Panc1 (cell line): ENCODE measurements around the gene KIF26B. TPM values are rescaled to one million over a fixed set of nuclear protein-coding genes. Genes with fewer than 3 reads are reported as not detected.

ENCODE experiments used
- ATAC-seq: fragments of 200-7000 bp; cut with Tn5 transposase; 2 replicates; pipeline ENCODE4 v1.9.1; 2020; ENCODE audit warnings: mild to moderate bottlenecking, moderate library complexity
- BruUV-seq: library from RNA; stranded (reverse); fragments of 400-500 nt; replicated peaks from 2 replicates; lab custom pipeline; 2021; lab: Mats Ljungman, UMichigan
- CTCF ChIA-PET: fragments of 300-600 bp; sonication (Branson Sonifier 250); formaldehyde crosslinking; loops from one replicate; lab custom pipeline; 2022; ENCODE audit warnings: antibody characterized with exemption; lab: Charles Lee
- POLR2A ChIA-PET: fragments of 300-600 bp; sonication (Branson Sonifier 250); formaldehyde crosslinking; loops from one replicate; lab custom pipeline; 2022; ENCODE audit warnings: antibody characterized with exemption; lab: Charles Lee
- DNase-seq: peaks from one replicate; pipeline ENCODE4 v3.0.0-alpha.2; 2010; ENCODE audit warnings: low read depth, low spot score
- H3K27ac ChIP-seq: 2 replicates; pipeline ENCODE4 v1.5.1; 2011; ENCODE audit warnings: mild to moderate bottlenecking, low read length, inconsistent platforms
- H3K27me3 ChIP-seq: fragments of 200-500 bp; sonication (Bioruptor generic); 2 replicates; pipeline ENCODE4 v1.6.0; 2014; ENCODE audit warnings: low read length, inconsistent platforms; ENCODE audit not compliant: control insufficient read depth, insufficient read depth
- H3K36me3 ChIP-seq: fragments of 200-500 bp; sonication (Bioruptor generic); 2 replicates; pipeline ENCODE4 v1.5.1; 2014; ENCODE audit warnings: inconsistent platforms, mild to moderate bottlenecking, low read length, moderate library complexity; ENCODE audit not compliant: control insufficient read depth, insufficient read depth
- H3K4me1 ChIP-seq: 2 replicates; pipeline ENCODE4 v1.5.1; 2011; ENCODE audit warnings: inconsistent platforms, mild to moderate bottlenecking, low read length, moderate library complexity; ENCODE audit not compliant: control insufficient read depth, insufficient read depth
- H3K4me3 ChIP-seq, 2 experiments: 2 replicates each; pipeline ENCODE4 v1.5.1; 2011 to 2012; ENCODE audit warnings: low read depth in 2 of 2, low read length in 2 of 2, mild to moderate bottlenecking in 2 of 2, inconsistent platforms in 1 of 2, moderate library complexity in 1 of 2
- H3K9me3 ChIP-seq: fragments of 200-500 bp; sonication (Bioruptor generic); 2 replicates; pipeline ENCODE4 v1.5.1; 2014; ENCODE audit warnings: low read depth, mild to moderate bottlenecking, inconsistent platforms, low read length, moderate library complexity; ENCODE audit not compliant: control insufficient read depth, insufficient read depth
- CTCF ChIP-seq: fragments of 450-650 bp; IDR thresholded peaks from 2 replicates; pipeline ENCODE4 v1.5.1; 2017; ENCODE audit warnings: mild to moderate bottlenecking
- POLR2AphosphoS5 ChIP-seq: IDR thresholded peaks from 2 replicates; pipeline ENCODE4 v1.6.1; 2012; ENCODE audit warnings: mild to moderate bottlenecking, low read depth, low read length, moderate library complexity
- REST ChIP-seq, 2 experiments: IDR thresholded peaks; 2 replicates each; pipeline ENCODE4 v1.6.1; 2011 to 2012; ENCODE audit warnings: low read depth in 2 of 2, control low read depth in 1 of 2, low read length in 1 of 2, mild to moderate bottlenecking in 1 of 2, moderate library complexity in 1 of 2; ENCODE audit not compliant: insufficient read depth in 1 of 2
- SIN3A ChIP-seq: IDR thresholded peaks from 2 replicates; pipeline ENCODE4 v1.6.1; 2012; ENCODE audit warnings: low read depth, mild to moderate bottlenecking, low read length, moderate library complexity, borderline replicate concordance; ENCODE audit not compliant: insufficient read depth
- TCF7L2 ChIP-seq: IDR thresholded peaks from 2 replicates; pipeline ENCODE4 v1.6.1; 2011; ENCODE audit warnings: mild to moderate bottlenecking, low read depth, low read length, inconsistent platforms
- in situ Hi-C: cut with HindIII; loops from 2 replicates; pipeline ENCODE4 v1.10.0; 2016; ENCODE audit warnings: low sequenced_read_pairs, low pct_unique_long_range_greater_than_20kb
- intact Hi-C: fragments of 100-400 bp; cut with micrococcal nuclease; formaldehyde crosslinking; loops from one replicate; pipeline ENCODE4 v1.10.0; 2022; ENCODE audit not compliant: unreplicated experiment
- total RNA-seq: library from RNA; stranded (reverse); gene quantifications from one replicate; pipeline ENCODE4 v1.2.1, GENCODE V29; 2021; ENCODE audit not compliant: unreplicated experiment

KIF26B gene
- total RNA-seq, 1 experiment from 2014 or later, result 0.33 TPM

GRCh38 chr1:245431706-245432105, 276.9 kb downstream of the KIF26B start:
- in situ Hi-C loops (no loop called here), intact Hi-C loops (no loop called here)
- Histone ChIP-seq H3K27me3 (peaks cover 5% of the 10 kb centered on the region), H3K9me3 (no peaks in the 10 kb centered on the region), H3K27ac (no peak overlapping the region), H3K36me3 (no peaks in the 10 kb centered on the region), H3K4me3 (no peak overlapping the region), H3K4me1 (no peaks in the 10 kb centered on the region)
- no peak for ATAC-seq
- ChIA-PET CTCF (no interaction called here), POLR2A (no interaction called here)
- BruUV-seq, result no TSS peak
- DNase-seq, result no peak
- TF ChIP-seq SIN3A (no peak), POLR2AphosphoS5 (no peak), TCF7L2 (no peak), REST (IDR thresholded peaks at IDR 0.05; ENCODE audit: insufficient read depth in 1 of 2, low read depth in 2 of 2, low read length in 1 of 2) (no peak), CTCF (no peak)

GRCh38 chr1:245432228-245432875, 277.6 kb downstream of the KIF26B start:
- Histone ChIP-seq H3K4me3 (no peak overlapping the region), H3K9me3 (no peaks in the 10 kb centered on the region), H3K27ac (no peak overlapping the region), H3K27me3 (peaks cover 7% of the 10 kb centered on the region), H3K4me1 (no peaks in the 10 kb centered on the region), H3K36me3 (no peaks in the 10 kb centered on the region)
- CTCF ChIA-PET, result no interaction called here
- intact Hi-C loops, result no loop called here
- no peak for TF ChIP-seq CTCF
- no peak for TF ChIP-seq TCF7L2
- no peak for TF ChIP-seq SIN3A
- no peak for TF ChIP-seq POLR2AphosphoS5
- no peak for TF ChIP-seq REST (IDR thresholded peaks at IDR 0.05; ENCODE audit: insufficient read depth in 1 of 2, low read depth in 2 of 2, low read length in 1 of 2)
- POLR2A ChIA-PET, result no interaction called here
- DNase-seq (no peak), ATAC-seq (no peak)
- in situ Hi-C loops, result no loop called here
- no TSS peak for BruUV-seq
